ENCODE results near the gene OPN5.

Gene OPN5

DNA sequence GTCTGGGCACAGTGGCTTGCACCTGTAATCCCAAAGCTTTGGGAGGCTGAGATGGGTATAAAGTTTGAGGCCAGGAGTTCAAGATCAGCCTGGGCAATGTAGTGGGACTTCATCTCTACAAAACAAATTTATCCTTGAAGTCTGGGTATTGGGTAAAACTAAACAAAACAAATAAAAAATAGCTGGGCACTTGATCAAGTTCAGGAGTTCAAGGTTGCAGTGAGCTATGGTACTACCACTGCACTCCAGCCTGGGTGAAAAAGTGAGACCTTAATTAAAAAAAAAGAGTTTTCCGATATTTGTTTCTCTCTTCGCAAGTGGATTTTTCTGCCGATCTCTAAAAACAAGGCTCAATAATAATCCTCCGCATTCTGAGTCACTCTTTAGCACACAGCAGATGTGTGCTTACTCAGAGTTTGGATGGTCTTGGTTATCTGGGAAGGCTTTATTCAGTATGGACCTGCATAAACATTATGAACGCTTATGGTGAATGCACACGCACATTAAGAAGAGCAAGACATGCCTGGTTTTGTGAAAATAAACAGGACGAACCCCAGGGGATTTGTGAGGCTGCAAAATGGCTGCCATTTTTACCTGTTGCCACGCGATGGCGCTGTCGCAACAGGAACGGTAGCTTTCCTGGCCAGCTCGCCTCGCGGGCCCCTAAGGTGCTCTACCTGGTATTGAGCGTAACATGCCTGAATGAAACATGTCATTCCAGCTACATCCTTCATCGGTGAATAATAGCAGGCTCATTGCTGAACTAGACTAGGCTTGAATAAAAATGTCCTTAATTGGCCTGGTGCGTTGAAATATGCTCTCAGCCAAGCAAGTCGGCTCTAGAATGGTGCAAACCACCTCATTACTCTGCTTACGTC, 6.0 kb downstream of the OPN5 start:
- in situ Hi-C loops (cut with HindIII; ENCODE audit: low sequenced_read_pairs), result loop anchor here (25.0 kb wide), 1 partner anchor 1649 kb away; no protein-coding TSS in a partner anchor

DNA sequence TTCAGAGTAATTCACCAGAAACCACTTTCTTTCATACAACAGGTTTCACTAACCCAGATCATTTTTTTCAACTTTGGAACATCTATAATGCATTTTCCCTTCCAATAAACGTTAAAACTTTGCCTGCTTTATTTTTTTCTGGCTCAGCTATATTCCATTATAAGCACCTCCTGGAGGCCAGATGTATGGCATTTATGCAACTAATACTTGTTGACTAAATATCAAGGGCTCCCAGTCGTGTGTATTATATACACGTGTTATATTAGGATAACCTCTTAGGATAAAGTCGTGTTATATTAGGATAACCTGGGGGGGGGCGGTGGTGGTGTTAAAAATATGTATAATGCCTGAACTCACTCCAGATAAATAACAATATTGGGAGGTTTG, 6.7 kb downstream of the OPN5 start:
- in situ Hi-C loops (cut with HindIII; ENCODE audit: low sequenced_read_pairs), result loop anchor here (25.0 kb wide), 1 partner anchor 1649 kb away; no protein-coding TSS in a partner anchor

DNA sequence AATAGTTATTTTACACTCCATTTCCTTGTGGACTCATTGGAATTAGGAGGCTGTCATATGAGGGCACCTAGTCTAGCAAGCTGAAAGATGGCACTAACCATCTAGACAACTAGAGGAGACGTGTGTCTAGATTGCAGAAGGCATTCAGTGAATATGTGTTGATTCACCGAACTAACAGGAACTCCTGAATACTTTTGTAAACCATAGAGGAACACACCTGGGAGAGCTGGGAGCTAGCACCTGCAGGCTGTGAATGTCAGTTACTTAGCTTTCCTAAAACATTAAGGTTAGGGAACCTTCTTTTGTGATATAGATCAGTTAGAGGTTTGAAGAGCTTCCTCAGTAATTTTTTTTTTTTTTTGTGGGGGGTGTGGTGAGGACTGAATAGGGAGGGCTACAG, 7.7 kb downstream of the OPN5 start:
- in situ Hi-C loops (cut with HindIII; ENCODE audit: low sequenced_read_pairs), result loop anchor here (25.0 kb wide), 1 partner anchor 1648 kb away; no protein-coding TSS in a partner anchor

DNA sequence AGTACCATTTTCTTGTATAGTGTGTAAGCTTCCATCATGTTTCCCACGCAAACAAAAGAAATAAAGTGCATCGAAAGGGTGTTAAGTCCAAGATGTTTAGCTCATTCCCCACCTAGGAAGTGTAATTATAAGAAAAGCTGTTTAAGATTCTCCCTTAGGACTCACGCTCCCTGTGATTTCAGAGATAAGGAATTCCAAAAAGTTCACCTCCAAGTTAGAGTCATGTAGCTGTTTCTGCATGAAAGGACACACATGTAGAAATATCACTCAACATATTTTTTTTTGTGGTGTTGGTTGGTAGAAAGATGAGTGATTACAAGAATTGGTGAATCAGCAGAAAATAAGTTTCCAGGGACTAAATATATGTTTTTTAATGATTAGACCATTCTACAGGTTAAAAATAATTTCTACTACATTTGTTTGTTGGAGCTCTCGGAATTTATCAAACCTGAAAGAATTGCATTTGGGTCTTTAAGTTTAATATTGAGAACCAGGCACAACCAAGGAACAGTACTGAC, 10.4 kb downstream of the OPN5 start:
- in situ Hi-C loops (cut with HindIII; ENCODE audit: low sequenced_read_pairs), result loop anchor here (25.0 kb wide), 1 partner anchor 1645 kb away; no protein-coding TSS in a partner anchor

DNA sequence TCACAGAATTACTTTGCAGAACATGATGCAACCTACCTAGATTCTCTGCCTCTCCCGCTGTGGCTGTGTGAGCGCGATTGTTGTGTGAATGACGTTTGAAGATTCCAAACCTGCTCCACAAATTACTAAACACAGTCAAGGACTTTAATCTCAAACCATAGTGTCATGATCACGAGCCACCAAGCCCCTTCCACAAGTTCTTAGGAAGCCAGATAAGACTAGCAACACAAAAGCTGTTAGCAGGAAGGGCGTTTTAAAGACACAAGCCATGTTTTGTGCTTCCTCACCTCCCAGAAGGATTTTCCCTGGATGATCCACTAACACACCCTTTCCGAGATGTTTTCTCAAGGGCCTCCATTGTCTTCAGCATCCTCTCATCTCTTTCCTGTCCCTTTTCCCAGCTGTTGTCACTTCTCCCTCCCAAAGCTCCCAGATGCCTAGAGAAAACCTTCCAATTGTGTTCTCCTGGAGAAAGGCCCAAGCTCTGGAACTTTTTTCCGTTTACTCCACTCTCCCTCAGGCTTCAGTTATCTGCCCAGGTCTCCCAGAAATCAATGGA, 12.8 kb downstream of the OPN5 start:
- in situ Hi-C loops (cut with HindIII; ENCODE audit: low sequenced_read_pairs), result loop anchor here (5.0 to 25.0 kb wide), 2 partner anchors 72 to 1643 kb away; no protein-coding TSS in a partner anchor

DNA sequence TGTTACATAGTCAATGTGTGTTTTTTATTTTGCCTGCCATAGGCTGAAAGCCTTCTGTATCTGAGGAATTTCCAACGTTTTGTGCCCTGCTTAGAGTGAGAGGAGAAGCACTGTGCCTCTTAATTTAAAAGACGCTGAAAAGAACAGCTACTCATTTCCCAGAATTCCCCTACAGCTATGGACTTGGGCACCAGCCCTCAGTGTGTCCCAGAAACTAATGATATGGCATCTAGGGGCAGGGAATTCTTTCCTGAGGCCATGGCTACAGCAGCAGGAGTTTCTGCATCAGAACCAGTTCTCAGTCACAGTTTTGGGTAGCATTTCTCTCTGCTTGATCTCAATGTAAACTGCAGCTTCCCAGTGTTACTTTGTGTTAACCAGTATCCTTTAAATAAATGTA, 20.2 kb downstream of the OPN5 start:
- in situ Hi-C loops (cut with HindIII; ENCODE audit: low sequenced_read_pairs), result no loop called here

DNA sequence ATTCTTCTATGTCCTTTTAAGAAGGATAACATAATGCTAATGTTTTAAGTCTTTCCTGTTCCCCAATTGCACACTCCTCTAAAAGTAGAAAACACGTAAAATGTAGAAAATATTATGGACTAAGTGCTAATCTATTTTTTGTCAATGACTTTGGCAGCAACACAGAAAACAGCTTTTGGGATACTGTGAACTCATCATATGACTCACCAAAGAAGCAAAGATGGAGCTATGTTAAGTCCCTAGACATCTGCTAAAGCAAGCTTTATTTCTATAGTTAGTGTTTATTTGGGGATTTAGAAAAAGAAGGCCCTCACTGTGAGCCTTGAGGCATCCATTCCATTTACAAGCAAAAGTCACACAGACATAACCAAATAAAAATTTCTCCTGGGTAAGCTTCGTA, 23.0 kb downstream of the OPN5 start:
- in situ Hi-C loops (cut with HindIII; ENCODE audit: low sequenced_read_pairs), result no loop called here

DNA sequence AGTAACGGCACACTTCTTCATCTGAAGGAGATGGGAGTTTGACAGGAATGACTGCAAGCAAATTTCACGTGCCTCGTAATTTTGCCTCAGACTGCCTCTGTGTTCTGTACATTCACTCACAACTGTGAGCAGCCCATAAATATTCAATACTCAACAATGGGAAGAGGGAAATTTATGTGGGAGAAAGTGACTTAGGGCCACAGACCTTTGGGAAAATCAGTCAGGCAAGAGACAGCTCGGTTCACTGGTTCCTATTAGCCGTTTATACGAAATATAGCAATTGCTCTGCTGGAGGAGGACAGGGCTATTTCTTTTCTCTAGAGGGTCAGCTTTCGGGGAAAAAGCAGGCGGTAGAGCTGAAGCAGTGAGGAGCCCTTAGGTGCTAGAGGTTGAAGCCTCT, 28.0 kb downstream of the OPN5 start:
- in situ Hi-C loops (cut with HindIII; ENCODE audit: low sequenced_read_pairs), result no loop called here

DNA sequence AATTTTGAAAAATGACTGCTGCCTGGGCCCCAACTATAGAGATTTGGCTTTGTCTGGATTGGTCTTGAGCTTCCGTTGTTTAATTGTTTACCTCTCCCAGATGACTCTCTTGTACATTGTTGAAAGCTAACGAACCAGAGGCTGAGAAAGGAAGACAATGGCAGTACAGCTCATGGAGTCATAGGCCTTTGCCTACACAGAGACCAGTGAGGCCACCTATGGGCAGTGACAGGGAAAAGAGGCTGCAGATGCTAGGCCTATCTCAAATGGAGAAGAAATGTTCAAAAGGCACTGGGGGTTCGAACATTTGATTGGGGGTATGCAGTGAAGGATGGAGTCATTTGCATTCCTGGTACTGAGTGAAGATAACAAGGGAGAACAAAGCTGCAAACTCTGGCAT, 29.1 kb downstream of the OPN5 start:
- in situ Hi-C loops (cut with HindIII; ENCODE audit: low sequenced_read_pairs), result no loop called here

DNA sequence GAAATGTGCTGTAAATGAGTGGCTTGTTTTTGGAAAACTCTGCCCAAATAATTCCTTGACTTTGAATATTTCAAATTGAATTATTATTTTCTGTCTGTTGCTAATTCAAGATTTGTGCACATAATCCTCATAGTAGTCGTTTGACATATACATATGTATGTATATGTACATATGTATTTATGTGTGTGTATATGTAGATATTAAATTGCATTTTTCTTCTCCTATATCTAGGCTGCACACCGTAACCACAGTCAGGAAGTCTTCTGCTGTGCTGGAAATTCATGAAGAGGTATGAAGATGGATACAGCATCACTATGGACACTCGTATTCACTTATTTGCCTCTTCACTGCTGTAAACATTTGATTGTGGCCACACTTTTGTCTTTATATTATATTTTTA, 29.6 kb downstream of the OPN5 start:
- in situ Hi-C loops (cut with HindIII; ENCODE audit: low sequenced_read_pairs), result no loop called here

DNA sequence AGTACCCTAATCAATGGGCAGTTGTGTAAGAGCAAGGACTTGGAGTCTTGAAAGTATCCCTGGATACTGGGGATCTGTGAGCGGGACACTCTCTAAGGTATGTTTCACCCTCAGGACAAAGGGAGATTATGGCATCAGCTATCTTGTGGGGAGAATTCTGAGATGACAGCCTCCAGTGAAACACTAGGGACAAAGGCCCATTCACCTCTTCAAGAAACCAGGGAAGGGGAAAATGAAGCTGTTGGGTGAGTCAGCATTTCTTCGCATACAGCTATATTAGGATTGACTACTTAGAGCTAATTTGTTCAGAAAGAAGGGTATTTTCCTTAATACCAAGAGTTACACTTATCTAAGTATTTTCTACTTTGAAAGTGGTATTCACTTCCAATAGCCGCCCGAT, 35.9 kb downstream of the OPN5 start:
- in situ Hi-C loops (cut with HindIII; ENCODE audit: low sequenced_read_pairs), result no loop called here

DNA sequence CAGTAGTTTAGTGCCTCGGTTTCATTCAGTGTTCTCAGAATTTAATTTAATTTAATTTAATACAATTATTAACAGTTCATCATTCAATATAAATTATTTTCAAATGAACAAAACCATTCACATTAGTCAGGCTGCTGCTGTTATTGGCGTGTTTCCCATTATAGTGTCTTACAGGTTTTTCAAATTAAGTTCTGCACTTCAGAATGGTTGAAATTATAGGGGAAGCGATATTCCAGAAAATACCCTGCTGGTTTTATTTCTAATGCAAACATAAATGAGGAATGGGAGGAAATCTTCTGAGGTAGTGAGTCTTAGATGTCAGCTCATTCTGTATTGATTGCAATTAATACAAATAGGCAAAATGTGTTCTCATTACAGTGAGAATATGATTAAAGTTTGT, 37.6 kb downstream of the OPN5 start:
- in situ Hi-C loops (cut with HindIII; ENCODE audit: low sequenced_read_pairs), result no loop called here

DNA sequence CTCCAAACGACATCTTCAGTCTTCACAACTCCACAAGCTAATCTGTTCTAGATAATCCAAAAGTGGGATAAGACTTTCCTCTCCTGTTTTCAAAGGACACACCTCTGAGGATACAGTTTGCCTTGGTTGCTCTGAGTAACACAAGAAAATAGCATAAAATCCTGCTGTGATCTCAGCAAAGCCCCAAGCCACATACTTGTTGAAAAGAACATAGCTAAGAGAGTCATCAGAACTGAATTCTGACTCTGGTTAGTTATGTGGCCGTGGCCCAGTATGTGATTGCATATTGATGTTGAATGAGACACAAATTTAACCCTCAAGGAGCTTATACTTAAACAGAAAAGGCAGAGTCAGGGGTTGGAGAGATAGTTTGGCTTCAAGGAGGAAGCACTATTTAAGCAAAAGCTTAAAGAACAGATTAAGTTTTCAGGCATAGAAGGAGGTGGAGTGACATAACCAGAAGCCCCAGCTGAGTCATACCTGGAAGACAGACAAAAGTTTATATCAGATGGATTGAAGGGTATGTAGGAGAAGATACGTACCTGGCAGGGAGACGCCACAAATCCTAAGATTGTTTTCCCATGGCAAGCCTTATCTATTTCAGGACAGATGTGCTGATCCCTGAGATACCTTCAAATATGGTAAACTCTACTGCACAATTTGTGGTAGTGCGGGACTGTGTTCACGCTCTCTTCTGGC, 41.2 kb downstream of the OPN5 start:
- in situ Hi-C loops (cut with HindIII; ENCODE audit: low sequenced_read_pairs), result no loop called here

DNA sequence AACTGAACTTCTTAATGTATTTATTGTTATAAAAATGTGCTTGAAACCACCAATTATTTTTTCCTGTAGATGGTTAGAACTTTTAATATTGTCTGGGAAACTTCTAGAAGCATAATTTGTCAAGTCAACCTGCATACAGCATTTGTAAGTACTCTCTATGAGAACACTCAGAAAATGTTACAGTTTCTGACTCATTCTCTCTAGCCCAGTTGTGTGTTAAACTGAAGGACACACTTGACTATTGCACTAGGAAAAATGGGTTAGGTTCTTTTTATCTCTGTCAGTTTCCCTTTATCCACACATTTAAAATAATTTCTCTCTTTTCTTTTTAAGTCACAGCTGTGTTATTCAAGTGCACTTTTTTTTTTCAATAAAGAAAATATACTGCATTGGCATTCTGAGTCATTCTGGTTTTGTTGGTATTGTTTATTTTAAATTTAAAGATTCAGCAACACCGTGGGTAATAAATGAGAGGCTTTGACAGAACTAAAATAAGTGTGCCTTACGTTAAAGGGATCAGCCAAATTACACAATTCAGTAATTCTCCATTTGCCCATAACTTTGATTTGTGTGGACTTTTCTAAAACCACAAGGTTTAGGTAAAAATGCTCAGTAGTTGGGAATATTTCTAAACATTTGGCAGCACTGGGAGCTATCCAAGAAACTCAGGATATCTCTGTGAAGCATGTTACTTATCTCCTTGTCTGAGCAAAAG, 50.7 kb downstream of the OPN5 start:
- in situ Hi-C loops (cut with HindIII; ENCODE audit: low sequenced_read_pairs), result no loop called here

DNA sequence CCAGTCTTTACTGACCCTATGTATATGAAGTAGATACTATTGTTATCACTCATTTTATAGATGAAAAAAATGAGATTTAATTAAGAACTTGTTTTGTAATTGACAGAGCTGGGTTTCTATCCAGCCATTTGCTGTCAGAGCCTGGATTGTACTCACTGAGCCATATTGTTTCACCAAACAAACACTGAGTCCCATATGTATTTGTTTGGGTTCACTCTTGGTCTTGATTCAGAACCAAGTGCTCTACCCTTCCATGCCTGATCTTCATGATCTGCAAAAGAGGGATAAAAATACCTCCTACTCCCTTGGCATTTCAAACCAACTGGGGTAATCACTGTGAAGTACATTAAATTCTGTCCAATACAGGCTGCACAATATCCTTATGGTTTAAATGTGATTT, 52.4 kb downstream of the OPN5 start:
- in situ Hi-C loops (cut with HindIII; ENCODE audit: low sequenced_read_pairs), result no loop called here

DNA sequence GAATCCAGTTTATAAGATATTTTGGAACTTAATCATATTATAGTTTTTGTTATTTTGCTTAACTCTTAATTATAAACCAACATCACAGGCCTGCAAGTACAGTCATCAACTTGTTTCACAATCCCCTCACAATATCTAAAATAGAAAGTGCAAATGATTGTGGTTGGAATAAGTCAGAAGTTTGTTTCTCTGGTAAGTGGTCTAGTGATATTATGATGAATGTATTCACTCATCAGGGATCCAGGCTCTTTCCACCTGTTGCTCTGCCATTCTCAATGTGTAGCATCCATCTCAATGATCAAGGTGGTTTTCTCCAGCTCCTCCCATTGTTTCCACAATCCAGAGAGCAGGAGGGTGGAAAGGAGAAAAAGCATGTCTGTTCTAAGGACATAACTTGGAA, 54.2 kb downstream of the OPN5 start:
- in situ Hi-C loops (cut with HindIII; ENCODE audit: low sequenced_read_pairs), result no loop called here

DNA sequence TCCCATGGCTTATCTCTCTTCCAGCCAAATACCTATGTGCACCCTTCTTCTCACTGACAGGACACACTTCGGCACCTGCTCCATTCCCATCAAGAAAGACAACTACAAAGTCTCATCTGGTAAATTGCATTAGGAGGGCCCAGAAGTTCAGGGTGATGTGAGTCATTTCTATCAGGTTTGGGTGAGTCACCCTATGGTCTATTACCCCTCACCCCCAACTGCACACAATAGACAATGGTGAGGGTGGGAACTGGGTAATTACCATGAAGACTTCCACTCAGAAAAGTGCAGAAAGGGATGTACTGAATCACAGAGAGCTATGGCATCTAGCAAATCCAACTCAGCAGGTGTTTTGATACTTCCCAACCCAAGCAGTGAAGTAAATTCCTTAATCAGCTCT, 54.8 kb downstream of the OPN5 start:
- in situ Hi-C loops (cut with HindIII; ENCODE audit: low sequenced_read_pairs), result no loop called here

DNA sequence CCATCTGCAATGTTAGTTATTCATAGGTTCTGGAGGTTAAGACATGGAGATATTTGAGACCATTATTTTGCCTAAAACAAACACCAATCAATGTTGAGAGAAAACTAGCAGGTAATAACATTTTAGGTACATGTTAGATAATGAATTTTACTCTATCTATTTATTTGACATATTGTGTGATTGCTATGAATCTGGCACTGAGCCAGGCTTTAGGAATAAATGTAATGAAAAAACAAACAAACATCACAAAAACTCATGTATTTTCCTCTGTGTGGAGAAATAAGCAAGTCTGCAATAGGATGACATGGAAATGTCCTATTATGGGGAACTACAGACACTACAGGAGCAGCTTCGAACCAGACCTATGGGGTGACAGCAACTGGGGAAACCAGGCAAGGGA, 57.8 kb downstream of the OPN5 start:
- in situ Hi-C loops (cut with HindIII; ENCODE audit: low sequenced_read_pairs), result loop anchor here (5.0 kb wide), 1 partner anchor 48 kb away; no protein-coding TSS in a partner anchor

DNA sequence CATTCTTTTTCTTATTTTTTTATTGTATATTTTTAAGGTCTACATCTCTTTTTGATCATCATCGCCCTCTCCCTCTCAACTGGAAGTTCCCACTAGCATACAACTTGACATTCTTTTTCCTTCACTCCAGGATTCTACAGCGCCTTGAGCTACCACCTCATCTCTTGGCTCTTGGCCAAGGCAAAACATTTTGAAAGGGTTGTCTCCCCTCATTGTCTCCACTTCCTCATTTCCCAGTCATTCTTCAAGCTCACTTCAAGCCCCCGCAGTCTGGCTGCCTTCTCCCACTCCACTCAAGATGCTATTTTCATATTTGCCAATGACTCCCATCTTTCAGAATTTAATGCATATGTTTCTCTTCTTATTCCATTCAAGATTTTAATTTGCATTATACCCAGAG, 63.0 kb downstream of the OPN5 start:
- in situ Hi-C loops (cut with HindIII; ENCODE audit: low sequenced_read_pairs), result loop anchor here (5.0 kb wide), 1 partner anchor 42 kb away; no protein-coding TSS in a partner anchor

DNA sequence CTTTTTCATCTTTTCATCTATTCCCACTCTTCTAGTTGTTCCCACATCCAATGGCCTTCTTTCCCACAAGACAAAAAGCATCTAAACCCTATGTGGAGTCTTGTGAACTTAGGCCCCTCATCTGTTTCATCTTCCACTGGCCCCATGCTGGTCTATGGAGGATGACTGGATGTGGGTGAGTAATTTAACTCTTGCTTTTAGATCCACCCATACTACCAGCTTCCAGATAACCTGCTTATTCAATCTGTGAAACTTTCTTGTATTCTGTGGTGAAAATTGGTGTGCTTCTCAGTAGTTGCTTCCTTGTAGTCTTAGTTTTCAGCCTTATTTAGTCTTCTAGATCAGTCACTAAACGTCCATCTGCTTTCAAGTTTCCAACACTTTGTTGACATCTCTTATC, 64.9 kb downstream of the OPN5 start:
- in situ Hi-C loops (cut with HindIII; ENCODE audit: low sequenced_read_pairs), result no loop called here

DNA sequence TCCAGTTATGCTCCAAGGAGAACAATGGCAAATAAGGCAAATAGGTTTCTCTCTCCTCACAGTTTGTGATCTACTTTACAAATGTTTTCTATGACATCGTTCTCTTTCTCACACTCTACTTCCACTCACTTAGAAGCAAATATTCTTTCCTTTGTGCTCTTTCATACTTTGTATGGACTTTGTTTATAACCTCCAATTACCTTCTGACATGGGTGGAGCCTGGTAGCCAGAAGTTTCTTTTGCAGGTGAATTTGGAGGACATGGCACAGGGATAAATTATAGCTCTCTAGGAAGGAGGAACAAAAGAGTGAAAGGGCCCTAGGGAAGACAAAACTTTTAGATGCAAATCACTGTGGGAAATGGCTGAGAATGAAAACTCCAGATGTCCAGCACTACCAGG, 69.3 kb downstream of the OPN5 start:
- in situ Hi-C loops (cut with HindIII; ENCODE audit: low sequenced_read_pairs), result no loop called here

Data from endothelial cell of hepatic sinusoid (primary cell).